A549 (cell line): ENCODE measurements around the gene TMEM179B. TPM values are rescaled to one million over a fixed set of nuclear protein-coding genes. Genes with fewer than 3 reads are reported as not detected.
A peak's percentile ranks its signal among the peaks of the same experiment; 100 is the strongest.

Experiments
- ATAC-seq, 2 experiments: fragments of 200-7000 bp in 1 of 2; fragments of >200 bp in 1 of 2; cut with Nextera tagmentation in 1 of 2; cut with Tn5 transposase in 1 of 2; 3 replicates each; pipeline versions ENCODE4 v1.8.0 to v1.9.1; 2018 to 2020; ENCODE audit warnings: mild to moderate bottlenecking in 1 of 2, moderate library complexity in 1 of 2
- CTCF ChIA-PET: fragments of 300-600 bp; sonication (Branson Sonifier 250); formaldehyde crosslinking; extraction: SDS; loops from one replicate; lab custom pipeline; 2021; ENCODE audit warnings: antibody characterized with exemption, inconsistent platforms; lab: Yijun Ruan, JAX
- POLR2A ChIA-PET: fragments of 350-600 bp; formaldehyde crosslinking; extraction: SDS; loops from one replicate; lab custom pipeline; 2021; ENCODE audit warnings: antibody characterized with exemption, inconsistent platforms; lab: Yijun Ruan, JAX
- DNase-seq, 2 experiments: peaks; one replicate each; pipeline versions ENCODE4 v3.0.0 to v3.0.0-alpha.2; 2011 to 2016; ENCODE audit warnings: low read depth in 1 of 2, low spot score in 1 of 2
- FAIRE-seq: peaks from 2 replicates; lab custom pipeline; 2011; peaks lifted over from hg19 to GRCh38; lab: Jason Lieb, UNC
- H3K27ac ChIP-seq, 2 experiments: fragments of >200 bp; sonication (Bioruptor Twin); formaldehyde crosslinking; 3 replicates each; pipeline ENCODE4 v1.5.1; 2016 to 2017
- H3K4me1 ChIP-seq: fragments of >200 bp; sonication (Bioruptor Twin); formaldehyde crosslinking; 3 replicates; pipeline ENCODE4 v1.6.1; 2016
- H3K4me2 ChIP-seq: fragments of >200 bp; sonication (Bioruptor Twin); formaldehyde crosslinking; 3 replicates; pipeline ENCODE4 v1.6.1; 2016
- H3K4me3 ChIP-seq: fragments of >200 bp; sonication (Bioruptor Twin); formaldehyde crosslinking; 3 replicates; pipeline ENCODE4 v1.5.1; 2016
- H3K9me3 ChIP-seq: fragments of >200 bp; sonication (Bioruptor Twin); formaldehyde crosslinking; 3 replicates; pipeline ENCODE4 v1.6.1; 2016
- CBX2 ChIP-seq: fragments of 200-600 bp; sonication (generic); IDR thresholded peaks from 2 replicates; pipeline ENCODE4 v1.6.1; 2016; ENCODE audit warnings: low read depth, mild to moderate bottlenecking, borderline replicate concordance
- CEBPB ChIP-seq, 2 experiments: fragments of >200 bp in 1 of 2; sonication (Bioruptor Twin) in 1 of 2; formaldehyde crosslinking in 1 of 2; IDR thresholded peaks; 2 replicates each; pipeline ENCODE4 v1.6.1; 2012 to 2016
- CHD4 ChIP-seq: fragments of 200-600 bp; sonication (generic); IDR thresholded peaks from 2 replicates; pipeline ENCODE4 v1.6.1; 2016; ENCODE audit warnings: antibody characterized with exemption, mild to moderate bottlenecking, borderline replicate concordance
- EHF ChIP-seq: fragments of 250-450 bp; sonication (Bioruptor Pico); IDR thresholded peaks from 2 replicates; pipeline ENCODE4 v1.5.0; 2020; ENCODE audit warnings: mild to moderate bottlenecking
- FOSB ChIP-seq: fragments of 250-450 bp; sonication (Bioruptor Pico); IDR thresholded peaks from 2 replicates; pipeline ENCODE4 v1.5.0; 2020; ENCODE audit warnings: mild to moderate bottlenecking, moderate library complexity
- FOSL2 ChIP-seq, 2 experiments: fragments of 450-650 bp in 1 of 2; fragments of >200 bp in 1 of 2; sonication (Bioruptor Twin) in 1 of 2; formaldehyde crosslinking; IDR thresholded peaks; 2 replicates each; pipeline versions ENCODE4 v1.5.0 to v1.6.1; 2016 to 2020; ENCODE audit warnings: mild to moderate bottlenecking in 1 of 2, moderate library complexity in 1 of 2
- HDAC2 ChIP-seq: fragments of 200-600 bp; sonication (generic); IDR thresholded peaks from 2 replicates; pipeline ENCODE4 v1.6.1; 2016
- HEYL ChIP-seq: fragments of 250-450 bp; sonication (Bioruptor Pico); IDR thresholded peaks from 2 replicates; pipeline ENCODE4 v1.8.0; 2021; ENCODE audit warnings: mild to moderate bottlenecking, moderate library complexity
- JUN ChIP-seq, 2 experiments: fragments of >200 bp; sonication (Bioruptor Twin); formaldehyde crosslinking; IDR thresholded peaks; 2 replicates in 1 of 2; 3 replicates in 1 of 2; pipeline ENCODE4 v1.6.1; 2016 to 2017
- MAFK ChIP-seq: fragments of 450-650 bp; IDR thresholded peaks from 2 replicates; pipeline ENCODE4 v1.6.1; 2014; ENCODE audit not compliant: partially characterized antibody
- MYC ChIP-seq: IDR thresholded peaks from 2 replicates; pipeline ENCODE4 v1.6.1; 2012; ENCODE audit warnings: mild to moderate bottlenecking, inconsistent platforms, low read length, improper control_type of control experiment, borderline replicate concordance
- NR3C1 ChIP-seq: fragments of >200 bp; sonication (Bioruptor Twin); formaldehyde crosslinking; IDR thresholded peaks from 3 replicates; pipeline ENCODE4 v1.6.1; 2017
- POLR2A ChIP-seq: IDR thresholded peaks from 2 replicates; pipeline ENCODE4 v1.6.1; 2012; ENCODE audit warnings: mild to moderate bottlenecking, low read length
- RAD21 ChIP-seq, 2 experiments: fragments of >200 bp in 1 of 2; sonication (Bioruptor Twin) in 1 of 2; formaldehyde crosslinking in 1 of 2; IDR thresholded peaks in 1 of 2; conservative IDR thresholded peaks in 1 of 2; 2 replicates in 1 of 2; 3 replicates in 1 of 2; pipeline ENCODE4 v1.6.1; 2012 to 2018; ENCODE audit warnings: inconsistent platforms in 1 of 2
- TP53 ChIP-seq: fragments of 250-450 bp; sonication (Bioruptor Pico); IDR thresholded peaks from 2 replicates; pipeline ENCODE4 v1.5.0; 2021; ENCODE audit warnings: mild to moderate bottlenecking, moderate library complexity
- ZFP36 ChIP-seq: fragments of 450-650 bp; IDR thresholded peaks from 2 replicates; pipeline ENCODE4 v1.6.1; 2014; ENCODE audit warnings: borderline replicate concordance; ENCODE audit not compliant: partially characterized antibody
- ZNF302 ChIP-seq: fragments of 250-450 bp; sonication (Bioruptor Pico); IDR thresholded peaks from 2 replicates; pipeline ENCODE4 v1.9.0; 2021; ENCODE audit warnings: inconsistent platforms, mild to moderate bottlenecking, moderate library complexity
- ZSCAN20 ChIP-seq: fragments of 250-450 bp; sonication (Bioruptor Pico); IDR thresholded peaks from 2 replicates; pipeline ENCODE4 v1.8.0; 2022; ENCODE audit warnings: mild to moderate bottlenecking, moderate library complexity
- WGBS: methylation state at CpG from one replicate; pipeline ENCODE4 v1.1.6; 2017; ENCODE audit errors: missing lambda C conversion rate; 5-methylcytosine and 5-hydroxymethylcytosine counted together
- polyA plus RNA-seq, 4 experiments: library from polyadenylated mRNA; depleted of rRNA in 3 of 4; stranded (reverse); fragments of >200 nt; fragmentation: RNase III in 1 of 4; extraction: RNeasy Plus Mini Kit Qiagen cat#74134 plus additional on column Dnase treatment in 1 of 4; gene quantifications; 2 replicates in 3 of 4; 3 replicates in 1 of 4; pipeline ENCODE4 v1.2.3, GENCODE V29; 2011 to 2017
- TF ChIP-seq, protein P1 (sequence below): fragments of >200 bp; sonication (Bioruptor Twin); formaldehyde crosslinking; IDR thresholded peaks from 3 replicates; pipeline ENCODE4 v1.6.1; 2016
- TF ChIP-seq, protein P2 (sequence below): fragments of >200 bp; sonication (Bioruptor Twin); formaldehyde crosslinking; IDR thresholded peaks from 3 replicates; pipeline ENCODE4 v1.5.1; 2016
- TF ChIP-seq, protein P3 (sequence below): fragments of 150-350 bp; IDR thresholded peaks from 2 replicates; pipeline ENCODE4 v1.6.1; 2014; ENCODE audit warnings: low read depth, mild to moderate bottlenecking, low read length
- TF ChIP-seq, protein P4 (sequence below): IDR thresholded peaks from 2 replicates; pipeline ENCODE4 v1.6.1; 2012; ENCODE audit warnings: low read depth, borderline replicate concordance
- TF ChIP-seq, protein P5 (sequence below): fragments of >200 bp; sonication (Bioruptor Twin); formaldehyde crosslinking; IDR thresholded peaks from 2 replicates; pipeline ENCODE4 v1.6.1; 2016

Gene TMEM179B
- polyA plus RNA-seq, 2 of the 4 experiments (the other 2 are of a cell fraction): 62.8 to 64.7 TPM

DNA sequence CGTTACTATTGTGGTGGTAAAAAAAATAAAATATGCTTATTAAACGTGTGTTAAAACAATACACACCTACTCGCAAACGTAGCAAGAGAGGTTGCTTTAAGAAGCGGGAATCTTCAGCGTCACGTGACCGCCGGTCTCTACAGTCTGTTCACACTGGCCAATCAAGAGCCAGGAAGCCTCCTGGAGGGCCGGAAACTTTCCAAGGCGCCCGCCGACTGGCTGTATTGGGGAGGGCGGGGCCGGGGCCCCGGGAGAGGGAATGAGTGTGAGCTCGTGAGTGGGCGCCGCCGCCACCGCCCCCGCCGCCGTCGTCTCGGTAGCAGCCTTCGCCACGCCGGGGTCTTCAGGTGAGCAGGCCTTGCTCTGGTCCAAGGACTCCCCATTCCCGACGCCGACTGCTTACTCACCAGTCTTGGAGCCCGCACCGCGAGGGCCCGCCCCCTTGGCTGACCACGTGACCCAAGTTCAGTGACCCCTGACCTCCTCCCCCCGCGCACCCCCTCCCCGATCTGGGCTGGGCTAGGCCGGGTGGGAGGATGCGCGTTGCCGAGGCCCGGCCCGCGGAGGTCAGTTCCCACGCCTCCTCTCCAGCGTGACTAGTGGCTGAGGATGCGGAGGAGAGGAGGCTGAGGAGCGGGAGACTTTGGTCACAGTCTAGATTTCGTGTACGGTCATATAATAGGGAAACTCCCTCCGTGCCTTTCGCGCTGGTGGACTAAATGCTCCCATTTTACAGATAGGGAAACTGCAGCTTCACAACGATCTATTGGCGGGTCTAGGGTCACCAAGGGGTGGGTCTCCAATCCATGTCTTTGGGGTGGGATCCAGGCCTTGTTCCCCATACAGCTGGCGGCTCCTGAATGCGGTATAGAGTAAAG, 15.8 kb upstream of the TMEM179B start, which contains the start of gene TAF6L (continued):
- no peak; the same call in 1 of the 2 replicates for TF ChIP-seq MYC

DNA sequence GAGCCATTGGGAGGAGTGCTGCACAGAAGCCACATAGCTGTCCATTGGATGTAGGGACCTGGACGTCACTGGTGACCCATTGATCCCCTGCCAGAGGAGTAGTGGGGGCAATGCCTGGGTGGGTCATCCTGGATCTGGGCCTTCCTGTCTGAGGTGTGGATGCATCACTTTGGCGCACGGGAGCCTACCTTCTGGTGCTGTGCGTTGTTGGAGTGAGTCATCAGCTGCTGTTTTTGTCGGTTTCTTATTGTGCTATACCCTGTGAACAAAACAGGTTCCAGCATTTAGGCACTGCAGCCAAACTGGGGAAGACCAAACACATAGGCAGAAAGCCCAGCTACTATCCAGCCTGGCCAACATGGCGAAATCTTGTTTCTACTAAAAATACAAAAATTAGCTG, 12.8 kb upstream of the TMEM179B start:
- CTCF ChIA-PET: interaction anchor here (1.2 to 13.8 kb wide), 2 partner anchors 13 to 31 kb away, joined by 3 to 211 read pairs; partner anchors contain the start of genes NXF1 and TMEM179B

DNA sequence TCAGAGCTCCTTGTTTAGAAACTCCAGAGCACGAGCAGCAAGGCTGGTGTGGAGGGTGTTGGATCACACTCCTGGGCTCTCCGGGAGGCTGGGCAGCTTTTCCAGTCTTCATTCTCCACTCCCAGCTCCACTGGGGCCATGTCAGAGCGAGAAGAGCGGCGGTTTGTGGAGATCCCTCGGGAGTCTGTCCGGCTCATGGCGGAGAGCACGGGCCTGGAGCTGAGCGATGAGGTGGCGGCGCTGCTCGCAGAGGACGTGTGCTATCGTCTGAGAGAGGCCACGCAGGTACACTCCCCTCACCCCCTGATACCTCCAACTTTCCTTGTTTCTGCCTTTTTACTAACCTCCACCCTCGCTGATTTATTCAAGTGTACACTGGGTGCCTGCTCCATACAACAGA, 11.6 kb upstream of the TMEM179B start:
- Histone ChIP-seq H3K4me1 (peaks cover 8% of the 10 kb centered on the region; the same call in 2 of the 3 replicates), H3K9me3 (no peaks in the 10 kb centered on the region), H3K4me2 (no peak overlapping the region), H3K4me3 (no peak overlapping the region), H3K27ac (no peak overlapping the region)
- DNase-seq (no peak), ATAC-seq (no peak), FAIRE-seq (no peak)
- ChIA-PET POLR2A (interaction anchor here (1.1 kb wide), 1 partner anchor 11 kb away, joined by 3 read pairs; no protein-coding TSS in a partner anchor), CTCF (interaction anchor here (0.6 to 13.8 kb wide), 3 partner anchors 11 to 58 kb away, joined by 3 to 211 read pairs (median 4); partner anchors contain the start of gene TMEM179B)
- WGBS: 93% methylated on average over 17 of the region's 17 CpGs
- no peak for TF ChIP-seq TP53 (CRISPR knock-in tag)
- no peak for TF ChIP-seq EHF (CRISPR knock-in tag)
- no peak for TF ChIP-seq CHD4
- no peak for TF ChIP-seq RAD21 (conservative IDR thresholded peaks at IDR 0.05 in 1 of 2, IDR thresholded peaks at IDR 0.05 in 1 of 2)

More for the DNA sequence above, 12.8 kb upstream of the TMEM179B start:
- Histone ChIP-seq H3K9me3 (no peaks in the 10 kb centered on the region), H3K4me3 (no peak overlapping the region), H3K27ac (no peak overlapping the region), H3K4me2 (no peak overlapping the region), H3K4me1 (peaks cover 15% of the 10 kb centered on the region)
- POLR2A ChIA-PET: interaction anchor here (0.7 to 1.0 kb wide), 2 partner anchors 58 to 70 kb away, joined by 4 to 5 read pairs; no protein-coding TSS in a partner anchor
- 89% methylated on average over 6 of the region's 6 CpGs for WGBS
- ATAC-seq (no peak), DNase-seq (no peak), FAIRE-seq (no peak)
- TF ChIP-seq JUN (IDR thresholded peaks at IDR 0.05) (no peak), RAD21 (conservative IDR thresholded peaks at IDR 0.05 in 1 of 2, IDR thresholded peaks at IDR 0.05 in 1 of 2) (no peak), FOSL2 (IDR thresholded peaks at IDR 0.05) (no peak), FOSL2 (CRISPR knock-in tag; IDR thresholded peaks at IDR 0.05) (peak; percentile 10; the same call in 1 of the 2 replicates), MYC (no peak)
- TF ChIP-seq, protein P1, sequence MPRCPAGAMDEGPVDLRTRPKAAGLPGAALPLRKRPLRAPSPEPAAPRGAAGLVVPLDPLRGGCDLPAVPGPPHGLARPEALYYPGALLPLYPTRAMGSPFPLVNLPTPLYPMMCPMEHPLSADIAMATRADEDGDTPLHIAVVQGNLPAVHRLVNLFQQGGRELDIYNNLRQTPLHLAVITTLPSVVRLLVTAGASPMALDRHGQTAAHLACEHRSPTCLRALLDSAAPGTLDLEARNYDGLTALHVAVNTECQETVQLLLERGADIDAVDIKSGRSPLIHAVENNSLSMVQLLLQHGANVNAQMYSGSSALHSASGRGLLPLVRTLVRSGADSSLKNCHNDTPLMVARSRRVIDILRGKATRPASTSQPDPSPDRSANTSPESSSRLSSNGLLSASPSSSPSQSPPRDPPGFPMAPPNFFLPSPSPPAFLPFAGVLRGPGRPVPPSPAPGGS: no peak

DNA sequence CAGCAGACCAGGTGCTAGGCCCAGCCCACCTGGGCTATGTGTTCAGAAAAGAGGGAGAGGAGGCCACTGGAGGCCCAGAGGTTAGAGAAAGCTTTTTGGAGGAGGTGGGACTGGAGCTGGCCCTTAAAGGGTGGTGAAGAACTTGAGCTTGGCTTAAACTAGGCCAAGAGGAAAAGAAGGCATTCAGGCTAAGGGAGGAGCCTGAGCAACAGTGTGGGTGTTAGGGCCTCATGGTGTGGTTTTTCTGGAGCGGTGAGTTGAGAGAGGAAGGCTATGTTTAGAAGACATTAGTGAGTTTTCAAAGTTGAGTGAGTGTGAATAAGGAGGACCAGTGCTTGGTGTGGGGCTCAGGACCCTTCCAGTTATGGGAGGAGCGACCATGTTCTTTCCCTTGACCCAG, 9.8 kb upstream of the TMEM179B start:
- ATAC-seq (no peak), FAIRE-seq (no peak), DNase-seq (no peak)
- Histone ChIP-seq H3K4me3 (no peak overlapping the region), H3K4me2 (no peak overlapping the region), H3K9me3 (no peaks in the 10 kb centered on the region), H3K27ac (no peak overlapping the region), H3K4me1 (peaks cover under 1% of the 10 kb centered on the region; the same call in 2 of the 3 replicates)
- ChIA-PET CTCF (interaction anchor here (1.1 to 13.8 kb wide), 3 partner anchors 8 to 16 kb away, joined by 3 to 211 read pairs (median 7); partner anchors contain the start of genes POLR2G and TMEM179B), POLR2A (no interaction called here)
- 89% methylated on average over 2 of the region's 2 CpGs for WGBS
- TF ChIP-seq POLR2A: no peak
- TF ChIP-seq, protein P2, sequence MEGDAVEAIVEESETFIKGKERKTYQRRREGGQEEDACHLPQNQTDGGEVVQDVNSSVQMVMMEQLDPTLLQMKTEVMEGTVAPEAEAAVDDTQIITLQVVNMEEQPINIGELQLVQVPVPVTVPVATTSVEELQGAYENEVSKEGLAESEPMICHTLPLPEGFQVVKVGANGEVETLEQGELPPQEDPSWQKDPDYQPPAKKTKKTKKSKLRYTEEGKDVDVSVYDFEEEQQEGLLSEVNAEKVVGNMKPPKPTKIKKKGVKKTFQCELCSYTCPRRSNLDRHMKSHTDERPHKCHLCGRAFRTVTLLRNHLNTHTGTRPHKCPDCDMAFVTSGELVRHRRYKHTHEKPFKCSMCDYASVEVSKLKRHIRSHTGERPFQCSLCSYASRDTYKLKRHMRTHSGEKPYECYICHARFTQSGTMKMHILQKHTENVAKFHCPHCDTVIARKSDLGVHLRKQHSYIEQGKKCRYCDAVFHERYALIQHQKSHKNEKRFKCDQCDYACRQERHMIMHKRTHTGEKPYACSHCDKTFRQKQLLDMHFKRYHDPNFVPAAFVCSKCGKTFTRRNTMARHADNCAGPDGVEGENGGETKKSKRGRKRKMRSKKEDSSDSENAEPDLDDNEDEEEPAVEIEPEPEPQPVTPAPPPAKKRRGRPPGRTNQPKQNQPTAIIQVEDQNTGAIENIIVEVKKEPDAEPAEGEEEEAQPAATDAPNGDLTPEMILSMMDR: no peak
- TF ChIP-seq, protein P3, sequence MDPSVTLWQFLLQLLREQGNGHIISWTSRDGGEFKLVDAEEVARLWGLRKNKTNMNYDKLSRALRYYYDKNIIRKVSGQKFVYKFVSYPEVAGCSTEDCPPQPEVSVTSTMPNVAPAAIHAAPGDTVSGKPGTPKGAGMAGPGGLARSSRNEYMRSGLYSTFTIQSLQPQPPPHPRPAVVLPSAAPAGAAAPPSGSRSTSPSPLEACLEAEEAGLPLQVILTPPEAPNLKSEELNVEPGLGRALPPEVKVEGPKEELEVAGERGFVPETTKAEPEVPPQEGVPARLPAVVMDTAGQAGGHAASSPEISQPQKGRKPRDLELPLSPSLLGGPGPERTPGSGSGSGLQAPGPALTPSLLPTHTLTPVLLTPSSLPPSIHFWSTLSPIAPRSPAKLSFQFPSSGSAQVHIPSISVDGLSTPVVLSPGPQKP: no peak
- TF ChIP-seq FOSB (CRISPR knock-in tag): no peak
- no peak for TF ChIP-seq ZNF302 (CRISPR knock-in tag)
- TF ChIP-seq ZFP36: no peak
- TF ChIP-seq NR3C1: no peak
- no peak for TF ChIP-seq ZSCAN20 (CRISPR knock-in tag)
- TF ChIP-seq MAFK: no peak
- TF ChIP-seq, protein P4, sequence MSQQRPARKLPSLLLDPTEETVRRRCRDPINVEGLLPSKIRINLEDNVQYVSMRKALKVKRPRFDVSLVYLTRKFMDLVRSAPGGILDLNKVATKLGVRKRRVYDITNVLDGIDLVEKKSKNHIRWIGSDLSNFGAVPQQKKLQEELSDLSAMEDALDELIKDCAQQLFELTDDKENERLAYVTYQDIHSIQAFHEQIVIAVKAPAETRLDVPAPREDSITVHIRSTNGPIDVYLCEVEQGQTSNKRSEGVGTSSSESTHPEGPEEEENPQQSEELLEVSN: no peak
- no peak for TF ChIP-seq CEBPB (IDR thresholded peaks at IDR 0.05)
- no peak for TF ChIP-seq HEYL
- TF ChIP-seq CBX2: no peak
- TF ChIP-seq, protein P5, sequence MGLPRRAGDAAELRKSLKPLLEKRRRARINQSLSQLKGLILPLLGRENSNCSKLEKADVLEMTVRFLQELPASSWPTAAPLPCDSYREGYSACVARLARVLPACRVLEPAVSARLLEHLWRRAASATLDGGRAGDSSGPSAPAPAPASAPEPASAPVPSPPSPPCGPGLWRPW: no peak
- no peak for TF ChIP-seq HDAC2
